HTERT RPE-1 (cell line): ENCODE measurements around the gene NOTCH2.

Source experiments
- in situ Hi-C: fragments of 300-500 bp; cut with MboI; formaldehyde crosslinking; loops from 4 replicates; pipeline ENCODE4 v1.14.3; 2020; ENCODE audit warnings: low sequenced_read_pairs

The NOTCH2 gene

GRCh38 chr1:119912963-119913362 lies 156.5 kb downstream of the NOTCH2 start:
- in situ Hi-C loops: no loop called here

- in situ Hi-C loops: no loop called here
Measured at GRCh38 chr1:119911775-119912174, 157.7 kb downstream of the NOTCH2 start.

GRCh38 chr1:119910618-119911017 lies 158.8 kb downstream of the NOTCH2 start:
- in situ Hi-C loops: no loop called here

GRCh38 chr1:119909890-119910596 lies 159.4 kb downstream of the NOTCH2 start:
- in situ Hi-C loops: no loop called here

- in situ Hi-C loops: no loop called here
Measured at GRCh38 chr1:119908661-119909060, 160.8 kb downstream of the NOTCH2 start.

- in situ Hi-C loops: no loop called here
Measured at GRCh38 chr1:119906927-119907652, 162.4 kb downstream of the NOTCH2 start.

- in situ Hi-C loops: no loop called here
Measured at GRCh38 chr1:119903443-119903835, 166.0 kb downstream of the NOTCH2 start.

GRCh38 chr1:119902775-119903442 lies 166.6 kb downstream of the NOTCH2 start:
- in situ Hi-C loops: no loop called here

- in situ Hi-C loops: no loop called here
Measured at GRCh38 chr1:119898981-119899720, 170.3 kb downstream of the NOTCH2 start.

- in situ Hi-C loops: no loop called here
Measured at GRCh38 chr1:119898530-119898929, 170.9 kb downstream of the NOTCH2 start.

GRCh38 chr1:119896303-119896702 lies 173.2 kb downstream of the NOTCH2 start, which contains the start of gene ADAM30:
ADAM30 (minus strand) TSS chr1:119896515; CDS start chr1:119896336, 179 bp downstream.
- in situ Hi-C loops: no loop called here

- in situ Hi-C loops: no loop called here
Measured at GRCh38 chr1:119895102-119895501, 174.4 kb downstream of the NOTCH2 start.

- in situ Hi-C loops: no loop called here
Measured at GRCh38 chr1:119893827-119894700, 175.4 kb downstream of the NOTCH2 start.

- in situ Hi-C loops: no loop called here
Measured at GRCh38 chr1:119893238-119893791, 176.1 kb downstream of the NOTCH2 start.

GRCh38 chr1:119891386-119891785 lies 178.1 kb downstream of the NOTCH2 start:
- in situ Hi-C loops: no loop called here

GRCh38 chr1:119888476-119888875 lies 181.0 kb downstream of the NOTCH2 start:
- in situ Hi-C loops: no loop called here

GRCh38 chr1:119887427-119887826 lies 182.0 kb downstream of the NOTCH2 start:
- in situ Hi-C loops: no loop called here

GRCh38 chr1:119885903-119886783 lies 183.3 kb downstream of the NOTCH2 start:
- in situ Hi-C loops: no loop called here

- in situ Hi-C loops: no loop called here
Measured at GRCh38 chr1:119884711-119885110, 184.8 kb downstream of the NOTCH2 start.
